ENCODE results near the gene CYP2C18.

The CYP2C18 gene

GRCh38 chr10:94645285-94645684 is 38.2 kb upstream of the CYP2C18 start:
- TF ChIP-seq REST (IDR thresholded peaks at IDR 0.05; ENCODE audit: insufficient read depth in 1 of 2, low read depth in 2 of 2, low read length in 2 of 2) (no peak), SIN3A (IDR thresholded peaks at IDR 0.05; ENCODE audit: borderline replicate concordance, insufficient read depth, low read length) (no peak), POLR2AphosphoS5 (IDR thresholded peaks at IDR 0.05; ENCODE audit: low read depth, low read length) (no peak), TAF1 (IDR thresholded peaks at IDR 0.05; ENCODE audit: borderline replicate concordance, insufficient read depth, low read length) (no peak), FOXP2 (optimal IDR thresholded peaks at IDR 0.05; ENCODE audit: borderline replicate concordance, extremely low read depth, extremely low read length, insufficient read depth) (no peak)

GRCh38 chr10:94666391-94667102 is 17.0 kb upstream of the CYP2C18 start:
- TF ChIP-seq TAF1 (IDR thresholded peaks at IDR 0.05; ENCODE audit: borderline replicate concordance, insufficient read depth, low read length): no peak
- no peak for TF ChIP-seq SIN3A (IDR thresholded peaks at IDR 0.05; ENCODE audit: borderline replicate concordance, insufficient read depth, low read length)
- no peak for TF ChIP-seq FOXP2 (optimal IDR thresholded peaks at IDR 0.05; ENCODE audit: borderline replicate concordance, extremely low read depth, extremely low read length, insufficient read depth)
- TF ChIP-seq POLR2AphosphoS5 (IDR thresholded peaks at IDR 0.05; ENCODE audit: low read depth, low read length): no peak
- no peak for TF ChIP-seq REST (IDR thresholded peaks at IDR 0.05; ENCODE audit: insufficient read depth in 1 of 2, low read depth in 2 of 2, low read length in 2 of 2)

GRCh38 chr10:94673614-94674321 is 9.8 kb upstream of the CYP2C18 start:
- TF ChIP-seq REST (IDR thresholded peaks at IDR 0.05; ENCODE audit: insufficient read depth in 1 of 2, low read depth in 2 of 2, low read length in 2 of 2) (no peak), POLR2AphosphoS5 (IDR thresholded peaks at IDR 0.05; ENCODE audit: low read depth, low read length) (no peak), SIN3A (IDR thresholded peaks at IDR 0.05; ENCODE audit: borderline replicate concordance, insufficient read depth, low read length) (no peak), FOXP2 (optimal IDR thresholded peaks at IDR 0.05; ENCODE audit: borderline replicate concordance, extremely low read depth, extremely low read length, insufficient read depth) (no peak), TAF1 (IDR thresholded peaks at IDR 0.05; ENCODE audit: borderline replicate concordance, insufficient read depth, low read length) (no peak)

GRCh38 chr10:94676496-94676895 is 7.0 kb upstream of the CYP2C18 start:
- TF ChIP-seq FOXP2 (optimal IDR thresholded peaks at IDR 0.05; ENCODE audit: borderline replicate concordance, extremely low read depth, extremely low read length, insufficient read depth) (no peak), POLR2AphosphoS5 (IDR thresholded peaks at IDR 0.05; ENCODE audit: low read depth, low read length) (no peak), SIN3A (IDR thresholded peaks at IDR 0.05; ENCODE audit: borderline replicate concordance, insufficient read depth, low read length) (no peak), REST (IDR thresholded peaks at IDR 0.05; ENCODE audit: insufficient read depth in 1 of 2, low read depth in 2 of 2, low read length in 2 of 2) (no peak), TAF1 (IDR thresholded peaks at IDR 0.05; ENCODE audit: borderline replicate concordance, insufficient read depth, low read length) (no peak)
